GM12891 (cell line): ENCODE results near the gene KDM3A.

Source experiments
- DNase-seq: peaks from one replicate; pipeline ENCODE4 v3.0.0; 2011; ENCODE audit warnings: low spot score; ENCODE audit not compliant: insufficient read length
- FAIRE-seq: peaks from 2 replicates; lab custom pipeline; 2011; peaks lifted over from hg19 to GRCh38; lab: Jason Lieb, UNC
- PAX5 ChIP-seq: IDR thresholded peaks from 2 replicates; pipeline ENCODE4 v1.6.1; 2011; ENCODE audit warnings: low read length, moderate library complexity, mild to moderate bottlenecking; ENCODE audit not compliant: insufficient read depth, severe bottlenecking
- POLR2A ChIP-seq: IDR thresholded peaks from 2 replicates; pipeline ENCODE4 v1.6.1; 2011; ENCODE audit warnings: low read depth, low read length, control low read depth
- POLR2AphosphoS5 ChIP-seq: IDR thresholded peaks from 2 replicates; pipeline ENCODE4 v1.6.1; 2011; ENCODE audit warnings: low read depth, low read length, control low read depth
- POU2F2 ChIP-seq: IDR thresholded peaks from 2 replicates; pipeline ENCODE4 v1.6.1; 2011; ENCODE audit warnings: low read depth, mild to moderate bottlenecking, control low read depth, low read length, moderate library complexity
- SPI1 ChIP-seq: IDR thresholded peaks from 2 replicates; pipeline ENCODE4 v1.6.1; 2011; ENCODE audit warnings: low read depth, low read length, control low read depth
- TAF1 ChIP-seq: IDR thresholded peaks from 2 replicates; pipeline ENCODE4 v1.6.1; 2011; ENCODE audit warnings: low read depth, low read length, control low read depth

Gene KDM3A

DNA sequence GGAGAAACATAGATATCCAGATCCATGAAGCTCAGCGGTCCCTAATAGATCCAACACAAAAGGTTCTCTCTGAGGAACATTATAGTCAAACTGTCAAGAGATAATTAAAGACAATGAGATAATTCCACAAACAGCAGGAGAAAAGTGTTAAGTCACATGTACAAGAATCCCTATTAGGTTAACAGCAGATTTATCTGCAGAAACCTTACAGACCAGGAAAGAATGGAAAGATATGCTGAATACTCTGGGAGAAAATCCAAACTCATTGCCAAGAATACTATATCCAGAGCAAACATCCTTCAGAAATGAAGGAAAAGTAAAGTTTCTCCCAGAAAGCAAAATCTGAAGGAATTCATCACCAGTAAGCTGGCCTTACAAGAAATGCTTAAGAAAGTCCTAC lies 10.8 kb upstream of the KDM3A start:
- DNase-seq (no peak), FAIRE-seq (no peak)
- no peak for TF ChIP-seq PAX5
- no peak for TF ChIP-seq POLR2A
- no peak for TF ChIP-seq SPI1
- no peak for TF ChIP-seq TAF1
- no peak for TF ChIP-seq POU2F2
- no peak for TF ChIP-seq POLR2AphosphoS5

GRCh38 chr2:86433137-86433536 lies 8.0 kb upstream of the KDM3A start:
- no peak for DNase-seq
- no peak for FAIRE-seq

GRCh38 chr2:86434290-86434689 lies 6.9 kb upstream of the KDM3A start:
- FAIRE-seq (no peak), DNase-seq (no peak)
- TF ChIP-seq POLR2A (no peak), POU2F2 (no peak), PAX5 (no peak), SPI1 (no peak), POLR2AphosphoS5 (no peak), TAF1 (no peak)

More at GRCh38 chr2:86433137-86433536, 8.0 kb upstream of the KDM3A start:
- TF ChIP-seq POLR2AphosphoS5 (no peak), POU2F2 (no peak), TAF1 (no peak), SPI1 (no peak)

DNA sequence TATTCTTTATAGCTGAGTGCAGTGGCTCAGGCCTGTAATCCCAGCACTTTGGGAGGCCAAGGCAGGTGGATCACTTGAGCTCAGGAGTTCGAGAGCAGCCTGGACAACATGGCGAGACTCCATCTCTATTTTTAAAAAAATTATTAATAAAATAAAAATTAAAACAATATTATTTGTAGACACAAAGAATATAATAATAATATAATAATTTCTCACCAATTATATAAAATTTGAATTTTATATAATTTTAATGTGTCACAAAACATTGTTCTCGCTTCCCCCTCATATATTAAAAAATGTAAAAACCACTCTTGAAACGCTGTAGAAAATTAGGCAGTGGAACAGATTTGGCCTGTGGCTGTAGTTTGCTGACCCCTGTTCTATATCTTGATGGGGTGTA lies 5.6 kb upstream of the KDM3A start:
- DNase-seq (no peak), FAIRE-seq (no peak)
- TF ChIP-seq POLR2A (no peak), POU2F2 (no peak), PAX5 (no peak), POLR2AphosphoS5 (no peak), SPI1 (no peak), TAF1 (no peak)

- DNase-seq (no peak), FAIRE-seq (no peak)
- TF ChIP-seq POU2F2, result no peak
- TF ChIP-seq TAF1, result no peak
- TF ChIP-seq POLR2AphosphoS5, result no peak
- TF ChIP-seq SPI1, result no peak
- TF ChIP-seq POLR2A, result no peak
- TF ChIP-seq PAX5, result no peak
Measured at GRCh38 chr2:86436328-86436727, 4.8 kb upstream of the KDM3A start.

GRCh38 chr2:86439879-86440630 lies 1.1 kb upstream of the KDM3A start:
- TF ChIP-seq SPI1 (no peak), POU2F2 (no peak), POLR2AphosphoS5 (no peak), PAX5 (no peak), POLR2A (no peak), TAF1 (no peak)
- FAIRE-seq, result no peak
- no peak for DNase-seq

- FAIRE-seq (no peak), DNase-seq (no peak)
- TF ChIP-seq POLR2AphosphoS5, result peak; percentile 77; the same call in 1 of the 2 replicates
- TF ChIP-seq POLR2A, result peak; percentile 83
- TF ChIP-seq POU2F2, result no peak
- TF ChIP-seq SPI1, result no peak
- TF ChIP-seq PAX5, result no peak
- TF ChIP-seq TAF1, result no peak
Measured at GRCh38 chr2:86441392-86441881, 266 bp downstream of the KDM3A start.

DNA sequence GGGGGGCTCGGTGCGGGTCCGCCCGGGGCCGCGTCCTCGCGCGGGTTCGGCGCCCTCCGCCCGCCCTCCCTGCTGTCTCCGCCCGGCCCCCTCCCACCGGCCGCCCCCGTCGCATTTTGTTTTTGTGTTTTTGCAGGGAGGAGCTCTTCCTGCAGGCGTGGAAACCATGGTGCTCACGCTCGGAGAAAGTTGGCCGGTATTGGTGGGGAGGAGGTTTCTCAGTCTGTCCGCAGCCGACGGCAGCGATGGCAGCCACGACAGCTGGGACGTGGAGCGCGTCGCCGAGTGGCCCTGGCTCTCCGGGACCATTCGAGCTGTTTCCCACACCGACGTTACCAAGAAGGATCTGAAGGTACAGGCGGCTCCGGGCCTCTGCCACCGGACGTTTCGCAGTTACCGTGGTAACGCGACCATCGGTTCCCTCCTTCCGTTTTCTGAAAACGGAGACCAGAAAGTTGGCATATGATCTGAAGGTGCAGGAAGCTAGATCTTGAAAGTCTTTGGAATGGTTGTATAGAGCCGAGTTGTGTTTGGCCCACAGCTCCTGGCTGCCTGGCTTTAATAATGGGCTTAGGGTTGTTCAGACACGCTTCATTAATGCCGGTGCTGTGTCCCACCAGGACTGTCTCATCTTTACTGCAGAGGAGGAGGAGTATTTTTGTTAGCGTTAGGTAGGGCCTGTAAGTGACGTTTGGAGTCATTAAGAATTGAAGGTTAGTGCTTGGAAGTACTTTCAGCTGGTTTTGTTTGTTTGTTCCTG lies 891 bp downstream of the KDM3A start:
- FAIRE-seq (no peak), DNase-seq (peak; percentile 10)
- no peak for TF ChIP-seq POU2F2
- TF ChIP-seq SPI1, result peak; percentile 22; the same call in 1 of the 2 replicates

DNA sequence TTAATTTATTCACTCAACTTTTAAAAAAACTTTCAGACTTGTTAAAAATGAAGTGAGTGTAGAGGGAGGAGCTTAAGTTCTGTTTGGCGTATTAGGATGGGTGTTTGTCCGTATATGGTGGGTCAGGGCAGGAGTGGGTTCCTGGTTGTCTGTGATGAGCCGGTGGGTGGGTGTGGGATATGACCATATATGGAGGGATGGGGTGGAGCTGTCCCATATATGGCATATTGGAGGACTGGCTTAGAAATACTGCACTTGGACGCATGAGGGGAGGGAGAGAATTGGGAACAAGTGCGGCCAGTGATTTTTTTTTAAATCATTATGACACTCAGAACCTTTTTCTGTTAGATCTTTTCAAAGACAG lies 1.5 kb downstream of the KDM3A start:
- peak; percentile 94 for FAIRE-seq
- no peak for TF ChIP-seq SPI1
- no peak for TF ChIP-seq POLR2AphosphoS5
- TF ChIP-seq POU2F2, result 0 out of 2 replicates have a peak, but pooled peaks have one; percentile 23
- no peak for TF ChIP-seq TAF1
- no peak for TF ChIP-seq POLR2A
- TF ChIP-seq PAX5, result no peak
- peak; percentile 41 for DNase-seq
